IMR-90 (cell line): Measurements from ENCODE around the gene SNRNP25. TPM values are rescaled to one million over a fixed set of nuclear protein-coding genes. Genes with fewer than 3 reads are reported as not detected.
A peak's percentile ranks its signal among the peaks of the same experiment; 100 is the strongest.

Experiments used
- ATAC-seq: fragments of 200-7000 bp; cut with Tn5 transposase; 2 replicates; pipeline ENCODE4 v1.9.1; 2020; ENCODE audit warnings: low read depth, mild to moderate bottlenecking, moderate library complexity
- BruUV-seq: library from RNA; stranded (reverse); fragments of 400-500 nt; replicated peaks from 2 replicates; lab custom pipeline; 2021; lab: Mats Ljungman, UMichigan
- CTCF ChIA-PET: fragments of 300-600 bp; formaldehyde crosslinking; extraction: SDS; loops from one replicate; lab custom pipeline; 2021; ENCODE audit warnings: antibody characterized with exemption; lab: Yijun Ruan, JAX
- POLR2A ChIA-PET: fragments of 300-600 bp; sonication (Branson Sonifier 250); formaldehyde crosslinking; loops from one replicate; lab custom pipeline; 2022; ENCODE audit warnings: antibody characterized with exemption; ENCODE audit not compliant: unreplicated experiment; lab: Charles Lee
- DNase-seq: peaks from one replicate; pipeline ENCODE4 v3.0.0; 2013
- H2AFZ ChIP-seq: replicated peaks from 2 replicates; pipeline ENCODE3; 2013; ENCODE audit warnings: low read length, mild to moderate bottlenecking; ENCODE audit not compliant: poor library complexity
- H2AK5ac ChIP-seq: 2 replicates; pipeline ENCODE4 v1.6.1; 2013; ENCODE audit warnings: low read depth, low read length, inconsistent platforms
- H2AK9ac ChIP-seq: replicated peaks from 2 replicates; pipeline ENCODE3; 2013; ENCODE audit warnings: mild to moderate bottlenecking, low read depth, low read length, moderate library complexity; ENCODE audit not compliant: poor library complexity
- H2BK120ac ChIP-seq: 2 replicates; pipeline ENCODE4 v1.6.1; 2013; ENCODE audit warnings: low read depth, low read length, inconsistent platforms
- H2BK15ac ChIP-seq: 3 replicates; pipeline ENCODE4 v1.6.1; 2013; ENCODE audit warnings: low read depth, low read length, inconsistent platforms
- H2BK20ac ChIP-seq: 2 replicates; pipeline ENCODE4 v1.6.1; 2013; ENCODE audit warnings: low read depth, mild to moderate bottlenecking, inconsistent platforms, low read length, moderate library complexity
- H2BK5ac ChIP-seq: 2 replicates; pipeline ENCODE4 v1.6.1; 2013; ENCODE audit warnings: mild to moderate bottlenecking, low read depth, low read length, inconsistent platforms; ENCODE audit not compliant: poor library complexity, severe bottlenecking
- H3K14ac ChIP-seq: replicated peaks from 2 replicates; pipeline ENCODE4 v1.6.1; 2013; ENCODE audit warnings: low read depth, low read length, inconsistent platforms
- H3K18ac ChIP-seq: 2 replicates; pipeline ENCODE4 v1.6.1; 2013; ENCODE audit warnings: low read depth, low read length, control low read depth
- H3K23ac ChIP-seq: 2 replicates; pipeline ENCODE4 v1.6.1; 2013; ENCODE audit warnings: low read depth, low read length, inconsistent platforms
- H3K27ac ChIP-seq: 2 replicates; pipeline ENCODE4 v1.5.1; 2013; ENCODE audit warnings: mild to moderate bottlenecking, control low read depth, low read length; ENCODE audit not compliant: insufficient read depth
- H3K27me3 ChIP-seq: 2 replicates; pipeline ENCODE4 v1.6.1; 2013; ENCODE audit warnings: low read length; ENCODE audit not compliant: control insufficient read depth, insufficient read depth
- H3K36me3 ChIP-seq: 2 replicates; pipeline ENCODE4 v1.6.1; 2013; ENCODE audit warnings: low read length, mixed read lengths; ENCODE audit not compliant: control insufficient read depth, insufficient read depth
- H3K4ac ChIP-seq: 2 replicates; pipeline ENCODE4 v1.6.1; 2013; ENCODE audit warnings: low read depth, low read length, inconsistent platforms
- H3K4me1 ChIP-seq: 2 replicates; pipeline ENCODE4 v1.6.1; 2013; ENCODE audit warnings: low read length, mixed read lengths; ENCODE audit not compliant: control insufficient read depth, insufficient read depth
- H3K4me2 ChIP-seq: 2 replicates; pipeline ENCODE4 v1.6.1; 2013; ENCODE audit warnings: low read depth, mild to moderate bottlenecking, control low read depth, low read length, moderate library complexity
- H3K4me3 ChIP-seq: 2 replicates; pipeline ENCODE4 v1.5.1; 2013; ENCODE audit warnings: low read depth, mild to moderate bottlenecking, control low read depth, low read length, moderate library complexity; ENCODE audit not compliant: insufficient read depth
- H3K56ac ChIP-seq: 2 replicates; pipeline ENCODE4 v1.6.1; 2013; ENCODE audit warnings: low read length, inconsistent platforms; ENCODE audit not compliant: insufficient read depth; ENCODE audit errors: extremely low read depth
- H3K79me1 ChIP-seq, 2 experiments: 2 replicates each; pipeline ENCODE4 v1.6.1; 2013; ENCODE audit warnings: low read length in 2 of 2, inconsistent platforms in 1 of 2, low read depth in 1 of 2
- H3K9ac ChIP-seq: 2 replicates; pipeline ENCODE4 v1.6.1; 2013; ENCODE audit warnings: low read depth, low read length, control low read depth
- H3K9me1 ChIP-seq: 2 replicates; pipeline ENCODE4 v1.6.1; 2013; ENCODE audit warnings: low read length, inconsistent platforms; ENCODE audit not compliant: insufficient read depth
- H3K9me3 ChIP-seq: 2 replicates; pipeline ENCODE4 v1.6.1; 2013; ENCODE audit warnings: low read length; ENCODE audit not compliant: control insufficient read depth, insufficient read depth
- H4K20me1 ChIP-seq: 2 replicates; pipeline ENCODE4 v1.6.1; 2013; ENCODE audit warnings: low read length, inconsistent platforms; ENCODE audit not compliant: insufficient read depth
- H4K5ac ChIP-seq: 2 replicates; pipeline ENCODE4 v1.6.1; 2013; ENCODE audit warnings: mild to moderate bottlenecking, low read depth, low read length, control low read depth
- H4K8ac ChIP-seq, 2 experiments: 2 replicates each; pipeline ENCODE4 v1.6.1; 2013; ENCODE audit warnings: low read depth in 2 of 2, low read length in 2 of 2, control low read depth in 1 of 2, inconsistent platforms in 1 of 2
- H4K91ac ChIP-seq: 2 replicates; pipeline ENCODE4 v1.6.1; 2013; ENCODE audit warnings: low read depth, low read length, inconsistent platforms; ENCODE audit not compliant: insufficient read depth
- BHLHE40 ChIP-seq: fragments of 150-350 bp; IDR thresholded peaks from 2 replicates; pipeline ENCODE4 v1.6.1; 2016; ENCODE audit warnings: mild to moderate bottlenecking, low read depth, low read length
- CEBPB ChIP-seq: IDR thresholded peaks from 2 replicates; pipeline ENCODE4 v1.6.1; 2012; ENCODE audit warnings: low read depth, low read length, improper control_type of control experiment
- CHD1 ChIP-seq: IDR thresholded peaks from 2 replicates; pipeline ENCODE4 v1.6.1; 2012; ENCODE audit warnings: low read depth, low read length, improper control_type of control experiment
- FOS ChIP-seq: fragments of 150-350 bp; IDR thresholded peaks from 2 replicates; pipeline ENCODE4 v1.6.1; 2016; ENCODE audit warnings: low read depth, low read length
- MAFK ChIP-seq: IDR thresholded peaks from 2 replicates; pipeline ENCODE4 v1.6.1; 2012; ENCODE audit warnings: low read depth, low read length, improper control_type of control experiment
- MAZ ChIP-seq: IDR thresholded peaks from 2 replicates; pipeline ENCODE4 v1.6.1; 2012; ENCODE audit warnings: low read depth, mild to moderate bottlenecking, low read length, improper control_type of control experiment, moderate library complexity, borderline replicate concordance
- POLR2A ChIP-seq: IDR thresholded peaks from 2 replicates; pipeline ENCODE4 v1.6.1; 2012; ENCODE audit warnings: mild to moderate bottlenecking, low read depth, low read length
- RAD21 ChIP-seq: IDR thresholded peaks from 2 replicates; pipeline ENCODE4 v1.6.1; 2012; ENCODE audit warnings: low read length, improper control_type of control experiment
- RFX5 ChIP-seq: IDR thresholded peaks from 2 replicates; pipeline ENCODE4 v1.8.0; 2012; ENCODE audit warnings: low read depth, mild to moderate bottlenecking, low read length, moderate library complexity
- SMC3 ChIP-seq: fragments of 150-350 bp; IDR thresholded peaks from 2 replicates; pipeline ENCODE4 v1.6.1; 2016; ENCODE audit warnings: low read depth, mild to moderate bottlenecking, antibody characterized with exemption, low read length, moderate library complexity
- WGBS, 2 experiments: methylation state at CpG; one replicate each; pipeline versions ENCODE4 v1.1.5 to v1.1.7; 2013; ENCODE audit warnings: missing lambda C conversion rate in 2 of 2; ENCODE audit not compliant: insufficient read length in 1 of 2; ENCODE audit errors: extremely low coverage in 2 of 2; 5-methylcytosine and 5-hydroxymethylcytosine counted together
- dilution Hi-C: fragments of 300-500 bp; cut with HindIII; formaldehyde crosslinking; loops from one replicate; pipeline ENCODE4 v1.14.3; 2018; ENCODE audit warnings: low sequenced_read_pairs; ENCODE audit not compliant: unreplicated experiment
- in situ Hi-C: fragments of 300-500 bp; cut with MboI; formaldehyde crosslinking; loops from 3 replicates; pipeline ENCODE4 v1.14.3; 2019; ENCODE audit warnings: low sequenced_read_pairs, inconsistent platforms, mixed read lengths
- intact Hi-C: fragments of 100-400 bp; cut with micrococcal nuclease; formaldehyde crosslinking; loops from 2 replicates; pipeline ENCODE4 v1.10.0; 2022
- polyA plus RNA-seq, 3 experiments: library from polyadenylated mRNA; depleted of rRNA; stranded (reverse); fragments of >200 nt; gene quantifications; 2 replicates each; pipeline ENCODE4 v1.2.3, GENCODE V29; 2012; ENCODE audit warnings: low replicate concordance in 1 of 3
- total RNA-seq: library from RNA; depleted of rRNA; stranded (reverse); fragments of >200 nt; gene quantifications from 2 replicates; pipeline ENCODE4 v1.2.3, GENCODE V29; 2012
- TF ChIP-seq, protein P1 (sequence below): fragments of 150-350 bp; IDR thresholded peaks from 2 replicates; pipeline ENCODE4 v1.6.1; 2017; ENCODE audit warnings: mild to moderate bottlenecking, antibody characterized with exemption, low read length, low read depth
- TF ChIP-seq, protein P2 (sequence below): conservative IDR thresholded peaks from 2 replicates; pipeline ENCODE4 v1.5.1; 2012; ENCODE audit warnings: mild to moderate bottlenecking, low read depth, low read length, improper control_type of control experiment

The SNRNP25 gene
- total and polyA plus RNA-seq, 2 of the 4 experiments (the other 2 are of a cell fraction): 67.2 to 88.0 TPM

DNA sequence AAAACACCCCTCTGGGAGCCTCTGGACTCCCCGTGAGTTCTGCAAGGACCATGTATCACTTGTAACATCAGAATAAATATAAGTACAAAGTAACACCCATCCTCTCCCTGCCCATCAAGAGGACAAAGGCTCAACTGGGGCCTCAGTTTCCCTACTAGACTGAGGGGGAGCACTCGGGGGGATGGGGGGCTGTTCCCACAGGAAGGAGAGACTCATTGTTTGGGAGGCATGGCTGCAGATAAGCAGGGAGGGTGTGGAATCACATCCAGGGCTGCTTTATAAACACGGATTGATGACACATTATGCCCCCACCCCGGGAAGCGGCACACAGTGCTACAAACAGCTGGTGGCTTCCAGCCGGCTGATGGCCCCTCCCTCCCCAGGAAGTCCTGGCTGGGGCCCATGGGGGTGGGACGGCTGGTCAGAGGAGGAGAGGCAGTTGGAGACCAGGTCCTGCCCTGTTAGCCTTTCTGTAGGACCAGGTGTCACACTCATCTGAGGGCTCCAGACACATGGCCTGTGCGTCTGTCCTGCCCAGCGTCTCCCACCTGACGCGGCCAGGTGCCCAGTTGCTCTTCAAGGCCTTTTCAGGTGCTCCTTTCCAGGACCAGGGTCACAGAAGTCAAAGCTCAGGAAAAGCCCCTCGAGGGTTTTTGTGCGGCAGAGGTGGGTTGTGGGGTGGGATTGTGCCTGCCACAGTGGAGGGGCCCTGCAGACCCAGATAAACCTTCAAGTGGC, 23.1 kb downstream of the SNRNP25 start (continued):
- TF ChIP-seq MAZ (peak; percentile 98), CHD1 (no peak)

GRCh38 chr16:77273-77806, 23.7 kb downstream of the SNRNP25 start:
- no peaks in the 10 kb centered on the region for H3K27me3 ChIP-seq
- POLR2A ChIA-PET: no interaction called here
- no TSS peak for BruUV-seq
- peak overlapping the region; percentile 62 for H3K56ac ChIP-seq
- in situ Hi-C loops (no loop called here), intact Hi-C loops (no loop called here), dilution Hi-C loops (no loop called here)
- H4K91ac ChIP-seq: peak overlapping the region; percentile 93
- H4K5ac ChIP-seq: peak overlapping the region; percentile 86
- H3K4me3 ChIP-seq: peak overlapping the region; percentile 85
- H3K9me1 ChIP-seq: peaks cover 17% of the 10 kb centered on the region
- H2AFZ ChIP-seq: peak overlapping the region; percentile 82
- H3K9me3 ChIP-seq: no peaks in the 10 kb centered on the region
- H3K4me1 ChIP-seq: peaks cover 43% of the 10 kb centered on the region
- H2BK120ac ChIP-seq: peak overlapping the region; percentile 72
- H3K9ac ChIP-seq: peak overlapping the region; percentile 71
- peak overlapping the region; percentile 54; the same call in 1 of the 2 replicates for H3K23ac ChIP-seq
- peak overlapping the region; percentile 42; the same call in 1 of the 3 replicates for H2BK15ac ChIP-seq
- H3K14ac ChIP-seq: peak overlapping the region; percentile 81
- peak overlapping the region; percentile 96 for H2AK9ac ChIP-seq
- H2BK5ac ChIP-seq: peak overlapping the region; percentile 94
- peaks cover 11% of the 10 kb centered on the region for H4K20me1 ChIP-seq
- peaks cover 7 to 36% of the 10 kb centered on the region in 2 experiments for H3K79me1 ChIP-seq
- peak overlapping the region; percentile 55; the same call in 1 of the 2 replicates for H2BK20ac ChIP-seq
- H3K36me3 ChIP-seq: peaks cover 15% of the 10 kb centered on the region
- peak overlapping the region; percentile 41 for H3K4me2 ChIP-seq
- peak overlapping the region; percentile 31; the same call in 1 of the 2 replicates for H3K18ac ChIP-seq
- H4K8ac ChIP-seq: peak overlapping the region; percentile 92 to 95
- peak overlapping the region; percentile 93 for H3K4ac ChIP-seq
- ATAC-seq: peak; percentile 16
- DNase-seq: peak; percentile 61
- peak overlapping the region; percentile 97 for H2AK5ac ChIP-seq
- WGBS, 2 experiments: 21% methylated on average over 16 of the region's 31 CpGs; no CpG with 5 or more reads in 1 of the 2 experiments
- H3K27ac ChIP-seq: peak overlapping the region; percentile 98
- CTCF ChIA-PET: interaction anchor here (1.0 kb wide), 1 partner anchor 11 kb away, joined by 3 read pairs; no protein-coding TSS in a partner anchor
- no peak for TF ChIP-seq CEBPB
- TF ChIP-seq MAZ: no peak
- no peak for TF ChIP-seq MAFK
- TF ChIP-seq SMC3: no peak
- TF ChIP-seq RFX5: no peak
- TF ChIP-seq POLR2A: no peak; the same call in 1 of the 2 replicates
- no peak for TF ChIP-seq BHLHE40
- TF ChIP-seq RAD21: no peak
- TF ChIP-seq FOS: no peak
- TF ChIP-seq, protein P1, sequence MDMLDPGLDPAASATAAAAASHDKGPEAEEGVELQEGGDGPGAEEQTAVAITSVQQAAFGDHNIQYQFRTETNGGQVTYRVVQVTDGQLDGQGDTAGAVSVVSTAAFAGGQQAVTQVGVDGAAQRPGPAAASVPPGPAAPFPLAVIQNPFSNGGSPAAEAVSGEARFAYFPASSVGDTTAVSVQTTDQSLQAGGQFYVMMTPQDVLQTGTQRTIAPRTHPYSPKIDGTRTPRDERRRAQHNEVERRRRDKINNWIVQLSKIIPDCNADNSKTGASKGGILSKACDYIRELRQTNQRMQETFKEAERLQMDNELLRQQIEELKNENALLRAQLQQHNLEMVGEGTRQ: no peak
- TF ChIP-seq, protein P2, sequence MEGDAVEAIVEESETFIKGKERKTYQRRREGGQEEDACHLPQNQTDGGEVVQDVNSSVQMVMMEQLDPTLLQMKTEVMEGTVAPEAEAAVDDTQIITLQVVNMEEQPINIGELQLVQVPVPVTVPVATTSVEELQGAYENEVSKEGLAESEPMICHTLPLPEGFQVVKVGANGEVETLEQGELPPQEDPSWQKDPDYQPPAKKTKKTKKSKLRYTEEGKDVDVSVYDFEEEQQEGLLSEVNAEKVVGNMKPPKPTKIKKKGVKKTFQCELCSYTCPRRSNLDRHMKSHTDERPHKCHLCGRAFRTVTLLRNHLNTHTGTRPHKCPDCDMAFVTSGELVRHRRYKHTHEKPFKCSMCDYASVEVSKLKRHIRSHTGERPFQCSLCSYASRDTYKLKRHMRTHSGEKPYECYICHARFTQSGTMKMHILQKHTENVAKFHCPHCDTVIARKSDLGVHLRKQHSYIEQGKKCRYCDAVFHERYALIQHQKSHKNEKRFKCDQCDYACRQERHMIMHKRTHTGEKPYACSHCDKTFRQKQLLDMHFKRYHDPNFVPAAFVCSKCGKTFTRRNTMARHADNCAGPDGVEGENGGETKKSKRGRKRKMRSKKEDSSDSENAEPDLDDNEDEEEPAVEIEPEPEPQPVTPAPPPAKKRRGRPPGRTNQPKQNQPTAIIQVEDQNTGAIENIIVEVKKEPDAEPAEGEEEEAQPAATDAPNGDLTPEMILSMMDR: no peak
- TF ChIP-seq CHD1: no peak
